GM21360 (cell line): ENCODE data around the gene PRAF2.

ENCODE experiments used
- ATAC-seq: cut with Tn5 transposase; IDR thresholded peaks from one replicate; pipeline ENCODE4 v1.9.1; 2021; ENCODE audit warnings: mild to moderate bottlenecking, moderate library complexity; ENCODE audit not compliant: unreplicated experiment

PRAF2 gene

GRCh38 chrX:49075347-49075746 is 1.5 kb upstream of the PRAF2 start:
- ATAC-seq = no peak

DNA sequence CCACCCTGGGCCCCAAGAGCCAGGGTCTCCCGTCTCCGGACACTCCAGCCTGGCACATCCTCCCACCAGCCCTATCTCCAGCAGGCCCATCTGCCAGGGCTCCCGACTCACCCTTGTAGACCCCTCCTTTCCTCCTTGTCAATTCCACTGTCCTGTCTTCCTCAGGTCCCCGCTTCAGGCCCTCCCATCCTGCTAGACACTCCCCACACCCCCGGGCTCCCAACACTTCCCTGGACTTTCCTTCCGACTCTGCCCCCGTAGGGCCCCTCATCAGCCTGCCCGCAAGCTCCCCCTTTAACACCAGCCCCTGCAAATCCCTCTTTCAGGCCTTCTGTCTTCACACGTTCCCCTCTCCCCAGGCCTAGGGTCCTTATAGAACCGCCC is 1.1 kb downstream of the PRAF2 start:
- no peak for ATAC-seq

- no peak for ATAC-seq
These were observed 1.7 kb downstream of the PRAF2 start for GRCh38 chrX:49071877-49072711.

GRCh38 chrX:49070988-49071387 is 2.8 kb downstream of the PRAF2 start:
- no peak for ATAC-seq

- no peak for ATAC-seq
These were observed 4.8 kb downstream of the PRAF2 start for GRCh38 chrX:49069038-49069437.

- no peak for ATAC-seq
These were observed 6.3 kb downstream of the PRAF2 start for GRCh38 chrX:49067285-49068120.

DNA sequence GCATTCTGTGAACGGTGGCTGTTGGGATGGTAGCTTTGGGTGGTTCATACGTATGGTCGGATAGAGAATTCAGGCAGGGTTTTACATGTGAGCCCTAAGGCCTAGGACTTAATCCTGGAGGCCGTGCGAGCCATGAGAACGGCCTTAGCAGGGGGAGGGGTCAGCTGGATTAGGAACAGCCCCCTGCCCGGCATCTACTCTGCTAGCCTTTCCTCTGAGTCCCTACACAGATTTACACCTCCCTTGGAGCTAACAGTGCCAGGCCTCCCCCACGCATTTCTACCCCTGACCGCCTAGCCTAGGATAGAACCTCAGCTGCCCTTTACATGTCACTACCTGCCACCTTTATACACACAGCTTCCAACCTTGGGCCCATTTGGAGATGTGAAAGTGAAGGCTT is 7.1 kb downstream of the PRAF2 start:
- ATAC-seq = no peak

- no peak for ATAC-seq
These were observed 7.5 kb downstream of the PRAF2 start for GRCh38 chrX:49066278-49066677.

DNA sequence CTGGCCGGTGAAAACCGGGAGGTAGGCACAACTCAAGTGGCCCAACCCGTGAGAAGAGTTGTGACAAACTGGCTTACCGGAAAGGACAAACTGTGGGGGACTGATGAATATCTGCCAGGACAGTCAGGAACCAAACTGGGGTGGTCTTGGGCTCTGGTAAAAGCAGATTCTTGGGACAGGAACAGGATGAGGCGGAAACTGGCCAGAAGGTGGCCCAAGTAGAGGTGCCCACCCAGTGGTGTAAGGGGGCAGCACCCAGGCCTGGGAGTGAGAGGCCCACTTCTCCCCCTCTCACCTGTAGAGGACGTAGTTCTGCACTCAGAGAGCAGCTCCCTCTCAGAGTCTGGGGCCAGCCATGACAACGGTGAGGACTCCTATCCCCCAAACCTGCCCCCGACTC is 9.1 kb downstream of the PRAF2 start:
- ATAC-seq = no peak

GRCh38 chrX:49064303-49064702 is 9.5 kb downstream of the PRAF2 start:
- ATAC-seq = no peak

DNA sequence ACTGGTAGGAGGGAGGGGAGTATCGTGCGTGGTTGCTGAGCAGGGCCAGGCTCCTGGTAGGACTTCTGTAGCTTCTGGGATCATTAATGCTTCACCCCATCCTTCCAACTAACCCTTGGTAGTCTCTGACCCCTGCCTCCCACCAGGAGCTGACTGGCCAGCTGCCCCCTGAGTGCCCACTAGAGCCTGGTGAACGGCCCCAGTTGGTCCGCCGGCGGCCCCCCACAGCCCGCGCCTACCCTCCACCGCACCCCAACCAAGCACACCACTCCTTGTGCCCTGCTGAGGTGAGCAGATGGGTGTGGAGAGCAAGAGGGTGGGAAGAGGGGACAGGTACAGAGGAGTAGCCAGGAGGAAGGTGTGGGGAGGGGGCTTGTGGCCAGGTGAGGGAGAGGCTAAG is 10.1 kb downstream of the PRAF2 start:
- ATAC-seq = no peak

- no peak for ATAC-seq
These were observed 11.9 kb downstream of the PRAF2 start for GRCh38 chrX:49061916-49062315.

GRCh38 chrX:49061490-49061889 is 12.3 kb downstream of the PRAF2 start:
- ATAC-seq = no peak

DNA sequence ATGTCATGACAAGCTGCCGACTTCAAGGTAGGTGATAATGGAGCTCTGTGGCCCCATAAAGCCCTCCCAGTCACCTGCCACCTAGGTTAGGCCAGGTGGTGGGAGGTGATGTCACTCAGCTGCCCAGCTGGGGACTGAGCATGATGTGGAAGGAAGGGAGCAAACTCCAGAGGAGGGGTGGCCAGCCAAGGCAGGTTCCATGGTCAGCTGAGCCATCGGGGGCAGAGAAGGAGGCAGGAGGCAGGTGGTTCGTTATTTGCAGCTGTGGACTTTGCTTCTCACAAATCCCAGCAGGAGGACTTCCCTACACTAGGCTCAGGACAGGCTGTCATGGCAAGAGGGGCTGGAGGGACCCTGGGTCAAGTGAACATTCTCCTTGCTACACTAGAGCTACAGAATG is 12.9 kb downstream of the PRAF2 start:
- ATAC-seq = no peak

DNA sequence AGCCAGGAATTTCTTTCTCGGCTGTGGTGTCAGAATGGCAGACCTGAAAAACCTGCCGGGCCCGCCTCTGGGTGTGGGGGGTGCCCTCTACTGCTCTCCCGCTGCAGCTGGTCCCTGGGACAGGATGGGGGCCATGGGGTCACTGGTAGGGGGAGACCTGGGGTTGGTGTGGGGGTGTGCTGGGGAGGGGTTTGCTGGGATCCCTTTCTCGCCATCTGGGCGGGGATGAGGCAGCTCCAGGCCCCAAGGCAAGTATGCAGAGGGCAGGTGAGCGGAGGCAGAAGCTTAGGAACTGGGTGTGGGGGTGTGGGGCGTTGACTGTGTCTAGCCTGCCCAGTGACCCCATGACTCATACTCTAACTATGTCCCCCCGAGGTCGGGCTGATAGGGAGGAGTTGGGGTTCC is 14.1 kb downstream of the PRAF2 start:
- ATAC-seq = no peak

- ATAC-seq = no peak
These were observed 14.6 kb downstream of the PRAF2 start for GRCh38 chrX:49059201-49059600.

GRCh38 chrX:49058794-49059193 is 15.0 kb downstream of the PRAF2 start, which contains the start of gene CCDC120:
CCDC120 (plus strand) TSS chrX:49058999; CDS start chrX:49062042, 3,043 bp downstream.
- no peak for ATAC-seq

DNA sequence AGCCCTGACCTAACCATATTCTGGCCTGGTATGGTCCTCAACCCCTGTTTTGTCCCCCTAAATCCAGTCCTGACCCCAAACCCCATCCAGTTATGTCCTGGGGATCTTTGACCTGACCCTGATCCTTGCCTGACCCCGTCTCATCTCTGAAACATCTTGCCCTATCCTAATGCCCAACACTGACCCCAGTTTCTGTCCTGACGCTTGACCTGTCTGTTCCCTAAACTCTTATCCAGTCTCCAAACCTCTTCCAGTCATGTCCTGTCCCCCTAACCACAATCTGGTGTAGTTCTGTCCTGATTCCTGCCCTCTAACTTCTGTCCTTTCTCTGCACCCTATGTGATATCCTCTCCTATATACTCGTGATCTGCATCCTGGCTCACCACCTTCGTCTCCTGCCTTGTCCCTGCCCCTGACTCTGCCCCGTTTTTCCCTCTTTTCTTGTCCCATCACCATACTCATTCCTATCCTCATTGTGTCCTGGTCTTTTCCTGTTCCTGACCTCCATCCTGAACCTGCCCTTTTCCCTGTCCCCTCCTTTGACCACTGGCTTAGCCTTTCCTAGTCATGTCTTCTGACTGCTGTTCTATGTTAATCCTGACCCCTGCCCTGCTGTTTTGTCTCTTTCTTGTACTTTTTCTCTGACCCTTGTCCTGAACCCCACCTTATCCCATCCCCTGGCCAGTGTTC is 19.6 kb downstream of the PRAF2 start:
- no peak for ATAC-seq

DNA sequence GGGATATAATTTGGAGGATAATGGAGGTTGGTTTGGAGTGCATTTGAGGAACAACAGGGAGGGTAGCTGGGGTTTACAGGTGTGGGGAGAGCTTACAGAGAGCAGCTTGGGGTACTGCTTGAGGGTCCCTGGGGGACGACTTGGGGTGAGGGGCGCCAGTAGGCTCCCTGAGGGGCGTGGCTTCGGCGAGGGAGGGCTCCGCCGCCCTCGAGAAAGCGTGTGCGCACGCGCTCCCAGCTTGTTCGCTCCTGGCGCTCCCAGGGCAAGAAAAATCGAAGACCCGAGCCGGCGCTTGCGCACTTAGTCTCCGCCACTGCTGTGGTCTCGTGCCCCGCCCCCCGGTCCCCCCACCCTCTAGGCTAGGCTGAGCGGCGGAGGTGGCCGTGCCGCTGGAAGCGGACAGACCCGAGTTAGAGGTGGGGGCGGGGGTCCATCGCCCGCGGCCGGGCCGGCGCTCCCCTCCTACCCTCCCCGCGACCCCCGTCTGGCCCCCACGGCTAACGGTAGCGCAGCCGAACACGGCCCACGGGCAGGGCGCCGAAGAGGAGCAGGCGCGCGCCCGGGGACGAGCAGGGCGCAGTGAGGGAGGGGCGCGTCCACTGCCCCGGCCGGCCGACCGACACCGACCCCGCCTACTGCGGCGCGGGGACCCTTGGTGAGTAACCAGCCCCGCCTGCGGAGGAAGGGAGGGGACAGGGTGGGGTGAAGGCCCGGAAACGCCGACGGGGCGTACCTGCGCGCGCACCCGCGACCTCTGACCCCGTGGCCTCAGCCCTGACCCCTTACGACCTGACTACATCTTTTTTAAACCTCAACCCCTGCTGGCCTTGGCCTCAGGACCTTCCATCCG is 20.4 kb downstream of the PRAF2 start:
- no peak for ATAC-seq

DNA sequence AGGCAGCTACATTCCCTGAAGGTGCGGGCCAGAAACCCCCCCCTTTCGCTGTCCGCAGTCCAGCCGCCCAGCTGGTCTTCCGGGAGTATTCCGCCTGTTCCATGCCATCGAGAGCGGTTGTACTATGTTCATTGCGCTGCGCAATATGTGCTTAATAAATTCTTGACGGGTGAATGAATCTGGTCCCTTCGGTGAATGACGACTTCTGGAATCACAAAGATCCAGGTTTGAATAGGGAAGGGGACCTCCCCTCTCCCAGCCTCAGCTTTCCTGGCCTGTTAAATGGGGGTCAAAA is 29.9 kb downstream of the PRAF2 start:
- no peak for ATAC-seq
